ENCODE data around the gene COL1A1.

The COL1A1 gene

DNA sequence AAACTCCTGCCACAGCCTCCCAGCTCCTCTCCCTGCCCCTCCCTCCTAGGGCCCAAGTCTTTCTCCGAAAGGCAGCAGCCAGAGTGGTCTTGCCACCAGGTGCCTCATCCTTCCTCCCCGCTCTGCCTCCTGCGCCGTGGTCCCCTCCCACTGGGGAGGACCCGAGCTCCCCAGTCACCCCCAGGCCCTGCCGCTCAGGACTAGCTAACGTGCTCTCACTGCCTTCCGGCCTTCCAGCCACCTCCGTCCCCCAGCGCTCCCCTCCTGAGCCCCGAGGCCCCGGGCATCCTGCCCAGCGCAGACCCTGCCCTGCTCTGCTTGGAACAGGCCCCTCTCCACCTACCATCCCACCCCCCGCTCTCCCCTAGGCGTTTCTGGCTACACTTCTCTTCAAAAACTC is 19.4 kb upstream of the COL1A1 start:
- no peak for DNase-seq
- peaks cover 7% of the 10 kb centered on the region; the same call in 1 of the 2 replicates for H3K4me1 ChIP-seq (ENCODE audit: low read length)

DNA sequence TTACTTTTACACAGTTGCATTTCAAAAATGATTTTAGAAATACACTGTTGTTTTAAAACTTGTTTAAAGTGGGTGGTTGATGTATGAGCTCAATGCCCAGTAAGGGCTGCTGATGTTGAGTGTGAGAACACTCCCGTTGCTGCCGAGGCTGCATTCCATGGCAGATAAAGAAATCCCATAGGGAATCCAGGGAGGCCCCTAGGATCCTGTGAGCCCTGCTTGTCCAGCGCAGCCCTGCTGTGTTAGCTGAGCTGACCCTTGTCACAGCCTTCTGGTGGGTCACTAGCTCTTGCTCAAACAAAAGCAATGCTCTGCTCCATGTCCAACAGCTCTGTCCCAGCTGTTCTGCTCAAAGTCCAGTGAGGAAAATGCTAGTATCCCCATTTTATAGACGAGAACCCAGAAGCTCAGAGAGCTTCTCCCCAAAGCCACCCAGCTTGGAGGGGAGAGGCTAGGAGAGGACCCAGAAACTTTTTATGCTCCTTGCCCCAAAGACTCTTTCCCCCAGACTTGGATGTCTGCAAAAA is 18.6 kb upstream of the COL1A1 start:
- H3K4me3 ChIP-seq (ENCODE audit: low read length), result no peak overlapping the region
- no peaks in the 10 kb centered on the region for H3K27me3 ChIP-seq (replicated peaks; ENCODE audit: insufficient read depth, low read length)
- no peak for DNase-seq
- H3K27ac ChIP-seq (ENCODE audit: low read length), result no peak overlapping the region
- H3F3A ChIP-seq (ENCODE audit: insufficient read depth, low read length), result no peaks in the 10 kb centered on the region
- H3K9ac ChIP-seq (ENCODE audit: low read length), result no peak overlapping the region
- H4K20me1 ChIP-seq (ENCODE audit: insufficient read depth, low read length), result no peaks in the 10 kb centered on the region
- no peaks in the 10 kb centered on the region for H3K79me2 ChIP-seq (ENCODE audit: low read length)
- H2AFZ ChIP-seq (ENCODE audit: low read length), result no peak overlapping the region
- TF ChIP-seq, protein P1, sequence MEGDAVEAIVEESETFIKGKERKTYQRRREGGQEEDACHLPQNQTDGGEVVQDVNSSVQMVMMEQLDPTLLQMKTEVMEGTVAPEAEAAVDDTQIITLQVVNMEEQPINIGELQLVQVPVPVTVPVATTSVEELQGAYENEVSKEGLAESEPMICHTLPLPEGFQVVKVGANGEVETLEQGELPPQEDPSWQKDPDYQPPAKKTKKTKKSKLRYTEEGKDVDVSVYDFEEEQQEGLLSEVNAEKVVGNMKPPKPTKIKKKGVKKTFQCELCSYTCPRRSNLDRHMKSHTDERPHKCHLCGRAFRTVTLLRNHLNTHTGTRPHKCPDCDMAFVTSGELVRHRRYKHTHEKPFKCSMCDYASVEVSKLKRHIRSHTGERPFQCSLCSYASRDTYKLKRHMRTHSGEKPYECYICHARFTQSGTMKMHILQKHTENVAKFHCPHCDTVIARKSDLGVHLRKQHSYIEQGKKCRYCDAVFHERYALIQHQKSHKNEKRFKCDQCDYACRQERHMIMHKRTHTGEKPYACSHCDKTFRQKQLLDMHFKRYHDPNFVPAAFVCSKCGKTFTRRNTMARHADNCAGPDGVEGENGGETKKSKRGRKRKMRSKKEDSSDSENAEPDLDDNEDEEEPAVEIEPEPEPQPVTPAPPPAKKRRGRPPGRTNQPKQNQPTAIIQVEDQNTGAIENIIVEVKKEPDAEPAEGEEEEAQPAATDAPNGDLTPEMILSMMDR (IDR thresholded peaks at IDR 0.05; ENCODE audit: low read length), result no peak
- TF ChIP-seq EZH2phosphoT487 (IDR thresholded peaks at IDR 0.05; ENCODE audit: low read length) (no peak), EZH2 (optimal IDR thresholded peaks at IDR 0.05; ENCODE audit: low read depth, low read length) (no peak)
- H3K4me2 ChIP-seq (ENCODE audit: low read depth, low read length), result no peak overlapping the region
- no peaks in the 10 kb centered on the region for H3K9me3 ChIP-seq (replicated peaks; ENCODE audit: insufficient read depth, low read length)
- H3K4me1 ChIP-seq (ENCODE audit: low read length), result peaks cover 7% of the 10 kb centered on the region; the same call in 1 of the 2 replicates
- H3K9me2 ChIP-seq (replicated peaks; ENCODE audit: insufficient read depth, low read length), result no peaks in the 10 kb centered on the region
- no peaks in the 10 kb centered on the region for H3K36me3 ChIP-seq (replicated peaks; ENCODE audit: insufficient read depth, low read length)

More for the DNA sequence above, 19.4 kb upstream of the COL1A1 start:
- Histone ChIP-seq H3K4me2 (ENCODE audit: low read depth, low read length) (no peak overlapping the region), H4K20me1 (ENCODE audit: insufficient read depth, low read length) (no peaks in the 10 kb centered on the region), H3F3A (ENCODE audit: insufficient read depth, low read length) (no peaks in the 10 kb centered on the region), H3K9me3 (replicated peaks; ENCODE audit: insufficient read depth, low read length) (no peaks in the 10 kb centered on the region), H3K27ac (ENCODE audit: low read length) (no peak overlapping the region), H3K27me3 (replicated peaks; ENCODE audit: insufficient read depth, low read length) (no peaks in the 10 kb centered on the region), H3K4me3 (ENCODE audit: low read length) (no peak overlapping the region), H2AFZ (ENCODE audit: low read length) (no peak overlapping the region), H3K79me2 (ENCODE audit: low read length) (no peaks in the 10 kb centered on the region), H3K9me2 (replicated peaks; ENCODE audit: insufficient read depth, low read length) (no peaks in the 10 kb centered on the region), H3K36me3 (replicated peaks; ENCODE audit: insufficient read depth, low read length) (no peaks in the 10 kb centered on the region), H3K9ac (ENCODE audit: low read length) (no peak overlapping the region)
- TF ChIP-seq, protein P1 (IDR thresholded peaks at IDR 0.05; ENCODE audit: low read length), result no peak
- no peak for TF ChIP-seq EZH2 (optimal IDR thresholded peaks at IDR 0.05; ENCODE audit: low read depth, low read length)
- no peak for TF ChIP-seq EZH2phosphoT487 (IDR thresholded peaks at IDR 0.05; ENCODE audit: low read length)

DNA sequence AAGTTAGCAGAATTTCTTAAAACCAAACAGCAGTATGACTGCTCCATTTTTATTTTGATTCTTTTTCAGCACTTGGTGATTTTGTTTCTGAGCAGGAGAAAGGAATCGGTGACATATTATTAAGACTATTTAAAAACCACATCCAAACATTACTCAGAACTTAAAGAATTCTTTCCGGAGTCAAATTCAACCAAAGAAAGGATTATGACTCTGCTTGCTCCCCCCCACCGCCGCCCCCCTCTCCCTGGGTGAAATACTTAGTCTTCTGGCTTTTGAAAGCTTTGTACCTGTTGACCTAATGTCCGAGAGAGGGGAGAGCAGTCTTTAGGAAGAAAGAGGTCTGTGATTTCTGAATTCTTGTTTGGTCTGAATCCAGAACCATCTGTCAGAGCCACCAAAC is 17.9 kb upstream of the COL1A1 start:
- Histone ChIP-seq H3K4me1 (ENCODE audit: low read length) (peaks cover 7% of the 10 kb centered on the region; the same call in 1 of the 2 replicates), H3F3A (ENCODE audit: insufficient read depth, low read length) (no peaks in the 10 kb centered on the region), H3K9ac (ENCODE audit: low read length) (no peak overlapping the region), H3K9me3 (replicated peaks; ENCODE audit: insufficient read depth, low read length) (no peaks in the 10 kb centered on the region), H3K27me3 (replicated peaks; ENCODE audit: insufficient read depth, low read length) (no peaks in the 10 kb centered on the region; the same call in 1 of the 2 replicates), H3K36me3 (replicated peaks; ENCODE audit: insufficient read depth, low read length) (no peaks in the 10 kb centered on the region), H2AFZ (ENCODE audit: low read length) (no peak overlapping the region), H3K4me2 (ENCODE audit: low read depth, low read length) (no peak overlapping the region), H3K79me2 (ENCODE audit: low read length) (no peaks in the 10 kb centered on the region), H3K9me2 (replicated peaks; ENCODE audit: insufficient read depth, low read length) (no peaks in the 10 kb centered on the region), H3K27ac (ENCODE audit: low read length) (no peak overlapping the region), H3K4me3 (ENCODE audit: low read length) (no peak overlapping the region), H4K20me1 (ENCODE audit: insufficient read depth, low read length) (no peaks in the 10 kb centered on the region)
- TF ChIP-seq EZH2phosphoT487 (IDR thresholded peaks at IDR 0.05; ENCODE audit: low read length), result no peak
- DNase-seq, result no peak

DNA sequence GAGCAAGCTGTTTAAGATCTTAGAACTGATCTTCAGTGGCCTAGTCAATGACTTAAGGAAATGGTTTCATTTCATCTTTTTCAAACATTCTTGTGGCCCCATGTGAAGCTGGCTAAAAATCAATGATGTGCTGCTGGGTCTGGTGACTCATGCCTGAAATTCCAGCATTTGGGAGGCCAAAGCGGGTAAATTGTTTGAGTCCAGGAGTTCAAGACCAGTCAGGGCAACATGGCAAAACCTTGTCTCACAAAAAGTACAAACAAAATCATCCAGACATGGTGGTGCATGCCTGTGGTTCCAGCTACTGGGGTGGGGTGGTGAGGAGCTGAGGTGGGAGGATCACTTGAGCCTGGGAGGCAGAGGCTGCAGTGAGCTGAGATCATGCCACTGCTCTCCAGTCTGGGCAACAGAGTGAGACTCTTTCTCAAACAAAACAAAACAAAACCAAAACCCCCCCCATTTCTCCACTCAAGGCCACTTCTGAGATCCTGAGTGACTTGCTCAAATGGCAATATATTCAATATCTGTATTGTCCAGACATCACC is 17.4 kb upstream of the COL1A1 start:
- Histone ChIP-seq H3K9me3 (replicated peaks; ENCODE audit: insufficient read depth, low read length) (no peaks in the 10 kb centered on the region), H3K27ac (ENCODE audit: low read length) (no peak overlapping the region), H3K9ac (ENCODE audit: low read length) (no peak overlapping the region), H3F3A (ENCODE audit: insufficient read depth, low read length) (no peaks in the 10 kb centered on the region), H3K27me3 (replicated peaks; ENCODE audit: insufficient read depth, low read length) (no peaks in the 10 kb centered on the region; the same call in 1 of the 2 replicates), H3K9me2 (replicated peaks; ENCODE audit: insufficient read depth, low read length) (no peaks in the 10 kb centered on the region), H3K36me3 (replicated peaks; ENCODE audit: insufficient read depth, low read length) (no peaks in the 10 kb centered on the region), H3K79me2 (ENCODE audit: low read length) (no peaks in the 10 kb centered on the region), H3K4me1 (ENCODE audit: low read length) (peaks cover 7% of the 10 kb centered on the region; the same call in 1 of the 2 replicates), H3K4me3 (ENCODE audit: low read length) (no peak overlapping the region), H3K4me2 (ENCODE audit: low read depth, low read length) (no peak overlapping the region), H4K20me1 (ENCODE audit: insufficient read depth, low read length) (no peaks in the 10 kb centered on the region), H2AFZ (ENCODE audit: low read length) (no peak overlapping the region)
- no peak for TF ChIP-seq EZH2 (optimal IDR thresholded peaks at IDR 0.05; ENCODE audit: low read depth, low read length)
- no peak for TF ChIP-seq EZH2phosphoT487 (IDR thresholded peaks at IDR 0.05; ENCODE audit: low read length)
- TF ChIP-seq, protein P1 (IDR thresholded peaks at IDR 0.05; ENCODE audit: low read length), result no peak
- DNase-seq, result no peak
